Subcutaneous abdominal adipose tissue (tissue), 5 donors: ENCODE measurements around the gene PTX4.
A peak's percentile ranks its signal among the peaks of the same experiment; 100 is the strongest.

Source experiments
- H3K27ac ChIP-seq: one replicate; pipeline ENCODE4 v1.7.0; 2013; ENCODE audit warnings: low read depth, mild to moderate bottlenecking, inconsistent platforms, low read length, moderate library complexity
- H3K27me3 ChIP-seq, 5 donors: one replicate each; pipeline ENCODE4 v1.7.0; 2013; ENCODE audit warnings: low read length in 5 of 5, inconsistent platforms in 1 of 5; ENCODE audit not compliant: control insufficient read depth in 5 of 5, insufficient read depth in 4 of 5
- H3K36me3 ChIP-seq, 5 donors: one replicate each; pipeline ENCODE4 v1.7.0; 2013; ENCODE audit warnings: low read length in 5 of 5; ENCODE audit not compliant: control insufficient read depth in 5 of 5, insufficient read depth in 5 of 5
- H3K4me1 ChIP-seq, 5 donors: one replicate each; pipeline ENCODE4 v1.7.0; 2013; ENCODE audit warnings: low read length in 5 of 5, mild to moderate bottlenecking in 3 of 5, moderate library complexity in 1 of 5; ENCODE audit not compliant: control insufficient read depth in 5 of 5, insufficient read depth in 5 of 5
- H3K4me3 ChIP-seq, 5 donors: one replicate each; pipeline ENCODE4 v1.7.0; 2013; ENCODE audit warnings: low read length in 5 of 5, low read depth in 1 of 5
- H3K9ac ChIP-seq, 5 donors: one replicate each; pipeline ENCODE4 v1.7.0; 2013; ENCODE audit warnings: low read length in 5 of 5, mild to moderate bottlenecking in 4 of 5, moderate library complexity in 3 of 5
- H3K9me3 ChIP-seq, 5 donors: one replicate each; pipeline ENCODE4 v1.7.0; 2013; ENCODE audit warnings: low read length in 5 of 5; ENCODE audit not compliant: control insufficient read depth in 5 of 5
- donor health status: healthy.
- donor health status: healthy.
- donor health status: healthy.
- donor health status: healthy.
- donor health status: healthy.

Gene PTX4

GRCh38 chr16:1488619-1489018, at the start of gene PTX4:
Gene PTX4 (minus strand): TSS chr16:1488944. CDS start chr16:1488909, 35 bp downstream.
- Histone ChIP-seq H3K9me3 (no peaks in the 10 kb centered on the region), H3K27ac (no peak within 1 kb of the TSS), H3K27me3 (peaks cover 0 to 8% (median 0%) of the 10 kb centered on the region in 5 donors), H3K36me3 (no peaks in the 10 kb centered on the region), H3K9ac (no peak within 1 kb of the TSS), H3K4me1 (peaks cover 3 to 9% (median 8%) of the 10 kb centered on the region in 5 donors), H3K4me3 (no peak within 1 kb of the TSS)

- Histone ChIP-seq H3K36me3 (peaks cover 0 to 67% (median 58%) of the 10 kb centered on the region in 5 donors), H3K9ac (no peak overlapping the region), H3K27ac (no peak overlapping the region), H3K4me1 (peaks cover 1 to 92% (median 78%) of the 10 kb centered on the region in 5 donors), H3K27me3 (peaks cover 5 to 24% (median 12%) of the 10 kb centered on the region in 5 donors), H3K9me3 (no peaks in the 10 kb centered on the region), H3K4me3 (peak overlapping the region in 3 of 5 donors; percentile 79 to 92 (median 79))
Observed at GRCh38 chr16:1537763-1538289, 49.1 kb upstream of the PTX4 start.

GRCh38 chr16:1537138-1537577, 48.4 kb upstream of the PTX4 start:
- H3K36me3 ChIP-seq = peaks cover 0 to 61% (median 51%) of the 10 kb centered on the region in 5 donors
- no peak overlapping the region for H3K27ac ChIP-seq
- peaks cover 5 to 30% (median 17%) of the 10 kb centered on the region in 5 donors for H3K27me3 ChIP-seq
- no peaks in the 10 kb centered on the region for H3K9me3 ChIP-seq
- peaks cover 0 to 92% (median 78%) of the 10 kb centered on the region in 5 donors for H3K4me1 ChIP-seq
- H3K9ac ChIP-seq = no peak overlapping the region
- H3K4me3 ChIP-seq = peak overlapping the region in 3 of 5 donors; percentile 79 to 92 (median 79)

GRCh38 chr16:1536601-1537000, 47.9 kb upstream of the PTX4 start:
- peak overlapping the region in 3 of 5 donors; percentile 79 to 92 (median 79) for H3K4me3 ChIP-seq

DNA sequence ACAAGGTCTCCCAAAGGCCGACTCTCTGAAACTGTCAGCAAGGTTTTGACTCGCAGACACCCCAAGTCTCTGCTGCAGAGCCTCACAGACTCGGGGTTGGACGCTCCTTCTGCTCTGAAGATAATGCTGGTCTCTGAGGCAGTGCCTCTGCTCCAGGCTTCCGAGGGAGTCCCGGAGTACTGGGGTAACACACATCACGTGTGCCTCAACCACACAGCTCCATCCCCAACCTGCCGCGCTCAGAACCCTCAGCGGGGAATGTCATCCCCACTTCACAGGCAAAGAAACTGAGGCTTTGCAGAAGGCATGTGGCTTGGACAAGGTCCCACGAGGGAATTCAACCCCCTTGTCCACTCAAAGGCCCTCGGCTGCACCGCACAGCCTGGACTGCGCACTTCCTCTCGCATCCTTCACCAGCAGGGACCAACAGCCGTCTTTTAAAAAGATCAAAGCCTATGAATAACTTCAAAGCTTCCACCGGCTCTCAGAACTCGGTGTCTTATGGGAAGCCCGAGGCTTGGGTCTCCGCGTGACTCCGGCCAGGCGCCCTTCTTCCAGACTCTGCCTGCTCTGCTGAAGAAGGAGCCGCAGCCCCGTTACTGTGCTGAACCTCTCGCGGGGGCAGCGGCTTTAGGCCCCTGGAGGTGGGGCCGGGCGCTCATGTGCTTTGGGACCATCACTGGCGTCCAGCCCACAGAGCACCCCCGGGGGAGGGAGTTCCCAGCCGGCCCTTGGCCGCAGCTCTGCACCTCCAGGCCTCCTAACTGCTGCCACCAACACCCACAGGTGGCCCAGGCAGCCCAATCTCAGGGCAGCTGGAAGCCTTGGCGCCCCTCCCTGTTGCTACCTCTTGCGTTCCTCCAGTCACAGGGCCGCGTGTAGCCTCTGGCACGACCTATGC, 46.9 kb upstream of the PTX4 start:
- H3K4me3 ChIP-seq = peak overlapping the region; percentile 53 to 92 (median 79)
- H3K36me3 ChIP-seq = peaks cover 0 to 46% (median 43%) of the 10 kb centered on the region in 5 donors
- peaks cover 12 to 40% (median 19%) of the 10 kb centered on the region in 5 donors for H3K27me3 ChIP-seq
- peak overlapping the region; percentile 79 for H3K27ac ChIP-seq
- peak overlapping the region in 4 of 5 donors; percentile 59 to 82 (median 76) for H3K9ac ChIP-seq
- H3K4me1 ChIP-seq = peaks cover 4 to 92% (median 85%) of the 10 kb centered on the region in 5 donors
- no peaks in the 10 kb centered on the region for H3K9me3 ChIP-seq

More at GRCh38 chr16:1536601-1537000, 47.9 kb upstream of the PTX4 start:
- no peak overlapping the region for H3K27ac ChIP-seq
- no peaks in the 10 kb centered on the region for H3K9me3 ChIP-seq
- H3K9ac ChIP-seq = no peak overlapping the region
- peaks cover 0 to 55% (median 46%) of the 10 kb centered on the region in 5 donors for H3K36me3 ChIP-seq
- H3K4me1 ChIP-seq = peaks cover 0 to 92% (median 78%) of the 10 kb centered on the region in 5 donors
- peaks cover 5 to 34% (median 19%) of the 10 kb centered on the region in 5 donors for H3K27me3 ChIP-seq

DNA sequence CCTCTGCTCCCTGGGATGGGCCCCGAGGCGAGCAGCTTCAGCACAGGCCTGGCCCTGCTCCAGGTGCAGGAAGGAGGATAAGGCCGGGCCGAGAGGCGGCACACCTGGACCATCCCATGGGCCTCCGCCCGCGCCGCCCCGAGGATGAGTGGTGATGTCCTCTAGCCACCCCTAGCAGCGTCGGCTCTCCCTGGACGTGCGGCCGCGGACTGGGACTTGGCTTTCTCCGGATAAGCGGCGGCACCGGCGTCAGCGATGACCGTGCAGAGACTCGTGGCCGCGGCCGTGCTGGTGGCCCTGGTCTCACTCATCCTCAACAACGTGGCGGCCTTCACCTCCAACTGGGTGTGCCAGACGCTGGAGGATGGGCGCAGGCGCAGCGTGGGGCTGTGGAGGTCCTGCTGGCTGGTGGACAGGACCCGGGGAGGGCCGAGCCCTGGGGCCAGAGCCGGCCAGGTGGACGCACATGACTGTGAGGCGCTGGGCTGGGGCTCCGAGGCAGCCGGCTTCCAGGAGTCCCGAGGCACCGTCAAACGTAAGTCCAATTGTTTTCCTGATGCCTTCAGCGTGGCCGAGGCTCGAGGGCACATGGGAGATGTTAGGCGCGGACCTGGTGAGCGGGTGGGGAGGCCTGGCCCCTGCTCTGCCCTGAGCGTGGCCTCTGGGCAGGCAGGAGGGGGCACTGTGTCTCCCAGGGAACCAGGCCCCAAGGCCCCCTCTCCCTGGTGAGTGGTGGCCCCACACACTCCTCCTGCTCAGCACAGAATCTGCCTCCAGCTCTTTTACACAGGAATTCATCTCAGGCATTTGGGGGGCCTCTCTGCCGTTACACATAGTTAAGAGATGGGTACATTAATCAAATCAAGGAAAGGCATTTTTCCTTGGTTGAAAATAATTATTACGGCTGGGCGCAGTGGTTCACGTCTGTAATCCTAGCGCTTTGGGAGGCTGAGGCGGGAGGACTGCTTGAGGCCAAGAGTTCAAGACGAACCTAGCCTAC, 45.6 kb upstream of the PTX4 start:
- Histone ChIP-seq H3K36me3 (peaks cover 0 to 33% (median 30%) of the 10 kb centered on the region in 5 donors), H3K9me3 (no peaks in the 10 kb centered on the region), H3K4me1 (peaks cover 7 to 89% (median 80%) of the 10 kb centered on the region in 5 donors), H3K27ac (peak overlapping the region; percentile 79), H3K27me3 (peaks cover 12 to 43% (median 22%) of the 10 kb centered on the region in 5 donors), H3K9ac (peak overlapping the region in 4 of 5 donors; percentile 59 to 82 (median 76)), H3K4me3 (peak overlapping the region; percentile 53 to 92 (median 79))

- H3K27ac ChIP-seq = peak within 1 kb of the TSS; percentile 79
- no peaks in the 10 kb centered on the region for H3K9me3 ChIP-seq
- peak within 1 kb of the TSS in 4 of 5 donors; percentile 59 to 82 (median 76) for H3K9ac ChIP-seq
- H3K36me3 ChIP-seq = peaks cover 0 to 25% (median 21%) of the 10 kb centered on the region in 5 donors
- H3K4me3 ChIP-seq = peak within 1 kb of the TSS; percentile 35 to 92 (median 79)
- peaks cover 7 to 89% (median 77%) of the 10 kb centered on the region in 5 donors for H3K4me1 ChIP-seq
- peaks cover 12 to 44% (median 23%) of the 10 kb centered on the region in 5 donors for H3K27me3 ChIP-seq
Observed at GRCh38 chr16:1533443-1533951, 44.8 kb upstream of the PTX4 start, which contains the start of gene TMEM204. Gene TMEM204 (plus strand): TSS chr16:1533666. CDS start chr16:1534276, 610 bp downstream.

- peaks cover 0 to 17% (median 15%) of the 10 kb centered on the region in 5 donors for H3K36me3 ChIP-seq
- H3K27me3 ChIP-seq = peaks cover 12 to 52% (median 27%) of the 10 kb centered on the region in 5 donors
- H3K9me3 ChIP-seq = no peaks in the 10 kb centered on the region
- peak overlapping the region; percentile 79 for H3K27ac ChIP-seq
- peak overlapping the region in 3 of 5 donors; percentile 16 to 76 (median 67) for H3K9ac ChIP-seq
- peak overlapping the region in 2 of 5 donors; percentile 79 to 92 for H3K4me3 ChIP-seq
- peaks cover 12 to 89% (median 77%) of the 10 kb centered on the region in 5 donors for H3K4me1 ChIP-seq
Observed at GRCh38 chr16:1532771-1533170, 44.0 kb upstream of the PTX4 start.
